MM.1S (cell line): ENCODE measurements around the gene NSUN4.

Experiments used
- DNase-seq: peaks from one replicate; pipeline ENCODE4 v3.0.0-alpha.2; 2015
- H2AFZ ChIP-seq: fragments of 300-600 bp; sonication (generic); 2 replicates; pipeline ENCODE4 v1.6.0; 2016; ENCODE audit warnings: antibody characterized with exemption, low read length
- H3F3A ChIP-seq: fragments of 300-600 bp; sonication (generic); 2 replicates; pipeline ENCODE4 v1.6.1; 2016; ENCODE audit warnings: mild to moderate bottlenecking, antibody characterized with exemption, low read length, moderate library complexity, mixed read lengths; ENCODE audit not compliant: insufficient read depth
- H3K27ac ChIP-seq: fragments of 300-600 bp; sonication (generic); 2 replicates; pipeline ENCODE4 v1.5.1; 2016; ENCODE audit warnings: mild to moderate bottlenecking, low read length
- H3K27me3 ChIP-seq: fragments of 300-600 bp; sonication (generic); replicated peaks from 2 replicates; pipeline ENCODE4 v1.6.0; 2016; ENCODE audit warnings: low read length; ENCODE audit not compliant: insufficient read depth
- H3K36me3 ChIP-seq: fragments of 300-600 bp; sonication (generic); replicated peaks from 2 replicates; pipeline ENCODE4 v1.6.1; 2016; ENCODE audit warnings: mild to moderate bottlenecking, low read length, mixed read lengths; ENCODE audit not compliant: insufficient read depth
- H3K4me1 ChIP-seq: fragments of 300-600 bp; sonication (generic); 2 replicates; pipeline ENCODE4 v1.6.1; 2016; ENCODE audit warnings: low read length, mixed read lengths
- H3K4me2 ChIP-seq: fragments of 300-600 bp; sonication (generic); 2 replicates; pipeline ENCODE4 v1.6.0; 2016; ENCODE audit warnings: low read depth, low read length
- H3K4me3 ChIP-seq: fragments of 300-600 bp; sonication (generic); 2 replicates; pipeline ENCODE4 v1.5.1; 2016; ENCODE audit warnings: low read length, mixed read lengths
- H3K79me2 ChIP-seq: fragments of 300-600 bp; sonication (generic); 2 replicates; pipeline ENCODE4 v1.6.1; 2016; ENCODE audit warnings: mixed run types, low read length, mixed read lengths
- H3K9ac ChIP-seq: fragments of 300-600 bp; sonication (generic); 2 replicates; pipeline ENCODE4 v1.6.1; 2016; ENCODE audit warnings: low read length, mixed read lengths
- H3K9me2 ChIP-seq: fragments of 300-600 bp; sonication (generic); replicated peaks from 2 replicates; pipeline ENCODE4 v1.6.1; 2016; ENCODE audit warnings: mild to moderate bottlenecking, low read length, mixed read lengths; ENCODE audit not compliant: insufficient read depth
- H3K9me3 ChIP-seq: fragments of 300-600 bp; sonication (generic); replicated peaks from 2 replicates; pipeline ENCODE4 v1.6.1; 2016; ENCODE audit warnings: mild to moderate bottlenecking, low read length, mixed read lengths; ENCODE audit not compliant: insufficient read depth
- H4K20me1 ChIP-seq: fragments of 300-600 bp; sonication (generic); 2 replicates; pipeline ENCODE4 v1.6.1; 2016; ENCODE audit warnings: mild to moderate bottlenecking, low read length, moderate library complexity, mixed read lengths; ENCODE audit not compliant: insufficient read depth
- EZH2 ChIP-seq: fragments of 300-600 bp; sonication (generic); optimal IDR thresholded peaks from 2 replicates; pipeline ENCODE3; 2017; ENCODE audit warnings: low read depth, mild to moderate bottlenecking, antibody characterized with exemption, low read length, mixed read lengths
- EZH2phosphoT487 ChIP-seq: fragments of 300-600 bp; sonication (generic); IDR thresholded peaks from 2 replicates; pipeline ENCODE4 v1.6.1; 2018; ENCODE audit warnings: antibody characterized with exemption, low read length
- TF ChIP-seq, protein P1 (sequence below): fragments of 300-600 bp; sonication (generic); IDR thresholded peaks from 2 replicates; pipeline ENCODE4 v1.5.1; 2016; ENCODE audit warnings: antibody characterized with exemption, low read length, mixed read lengths

NSUN4 gene

GRCh38 chr1:46404482-46405196 is 64.0 kb downstream of the NSUN4 start:
- H4K20me1 ChIP-seq, result no peaks in the 10 kb centered on the region
- TF ChIP-seq EZH2phosphoT487 (no peak), EZH2 (no peak)
- TF ChIP-seq, protein P1, sequence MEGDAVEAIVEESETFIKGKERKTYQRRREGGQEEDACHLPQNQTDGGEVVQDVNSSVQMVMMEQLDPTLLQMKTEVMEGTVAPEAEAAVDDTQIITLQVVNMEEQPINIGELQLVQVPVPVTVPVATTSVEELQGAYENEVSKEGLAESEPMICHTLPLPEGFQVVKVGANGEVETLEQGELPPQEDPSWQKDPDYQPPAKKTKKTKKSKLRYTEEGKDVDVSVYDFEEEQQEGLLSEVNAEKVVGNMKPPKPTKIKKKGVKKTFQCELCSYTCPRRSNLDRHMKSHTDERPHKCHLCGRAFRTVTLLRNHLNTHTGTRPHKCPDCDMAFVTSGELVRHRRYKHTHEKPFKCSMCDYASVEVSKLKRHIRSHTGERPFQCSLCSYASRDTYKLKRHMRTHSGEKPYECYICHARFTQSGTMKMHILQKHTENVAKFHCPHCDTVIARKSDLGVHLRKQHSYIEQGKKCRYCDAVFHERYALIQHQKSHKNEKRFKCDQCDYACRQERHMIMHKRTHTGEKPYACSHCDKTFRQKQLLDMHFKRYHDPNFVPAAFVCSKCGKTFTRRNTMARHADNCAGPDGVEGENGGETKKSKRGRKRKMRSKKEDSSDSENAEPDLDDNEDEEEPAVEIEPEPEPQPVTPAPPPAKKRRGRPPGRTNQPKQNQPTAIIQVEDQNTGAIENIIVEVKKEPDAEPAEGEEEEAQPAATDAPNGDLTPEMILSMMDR, result no peak
- no peak overlapping the region for H3K9ac ChIP-seq
- H3K4me2 ChIP-seq, result no peak overlapping the region
- H3K27ac ChIP-seq, result no peak overlapping the region
- H3F3A ChIP-seq, result peaks cover 3% of the 10 kb centered on the region
- no peaks in the 10 kb centered on the region for H3K9me2 ChIP-seq
- peaks cover 11% of the 10 kb centered on the region for H3K4me1 ChIP-seq
- H3K79me2 ChIP-seq, result peaks cover 10% of the 10 kb centered on the region; the same call in 1 of the 2 replicates
- H3K4me3 ChIP-seq, result no peak overlapping the region
- no peaks in the 10 kb centered on the region for H3K9me3 ChIP-seq
- DNase-seq, result no peak
- H3K27me3 ChIP-seq, result no peaks in the 10 kb centered on the region
- H2AFZ ChIP-seq, result no peak overlapping the region
- no peaks in the 10 kb centered on the region for H3K36me3 ChIP-seq

GRCh38 chr1:46405197-46405555 is 64.6 kb downstream of the NSUN4 start:
- no peak overlapping the region for H2AFZ ChIP-seq
- no peak overlapping the region for H3K9ac ChIP-seq
- no peak for TF ChIP-seq EZH2
- TF ChIP-seq EZH2phosphoT487, result no peak
- TF ChIP-seq, protein P1, result no peak
- no peak for DNase-seq
- no peaks in the 10 kb centered on the region for H3K27me3 ChIP-seq
- no peaks in the 10 kb centered on the region for H3F3A ChIP-seq
- no peak overlapping the region for H3K4me3 ChIP-seq
- H3K79me2 ChIP-seq, result peaks cover 9% of the 10 kb centered on the region; the same call in 1 of the 2 replicates
- no peak overlapping the region for H3K27ac ChIP-seq
- no peaks in the 10 kb centered on the region for H4K20me1 ChIP-seq
- no peaks in the 10 kb centered on the region for H3K36me3 ChIP-seq
- H3K4me2 ChIP-seq, result no peak overlapping the region
- no peaks in the 10 kb centered on the region for H3K9me3 ChIP-seq
- H3K9me2 ChIP-seq, result no peaks in the 10 kb centered on the region
- H3K4me1 ChIP-seq, result peaks cover 5% of the 10 kb centered on the region

DNA sequence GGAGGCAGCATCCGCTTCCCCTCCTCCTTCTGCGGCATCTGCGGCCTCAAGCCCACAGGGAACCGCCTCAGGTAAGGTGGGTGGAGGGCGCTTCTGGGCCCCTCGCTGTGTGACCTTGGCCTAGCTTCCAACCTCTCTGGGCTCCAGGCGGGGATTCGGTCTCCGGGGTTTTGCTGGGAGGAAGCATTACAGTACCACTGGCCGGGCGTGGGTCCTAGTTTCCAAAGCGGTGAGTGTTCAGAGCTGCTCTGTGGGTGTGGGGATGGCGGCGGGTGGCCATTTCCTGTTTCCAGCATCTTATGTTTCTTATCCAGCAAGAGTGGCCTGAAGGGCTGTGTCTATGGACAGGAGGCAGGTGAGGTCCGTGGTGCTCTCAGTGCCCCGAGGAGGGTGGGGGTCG is 65.1 kb downstream of the NSUN4 start:
- H3K36me3 ChIP-seq, result no peaks in the 10 kb centered on the region
- no peaks in the 10 kb centered on the region for H4K20me1 ChIP-seq
- no peaks in the 10 kb centered on the region for H3K4me1 ChIP-seq
- H3K4me3 ChIP-seq, result no peak overlapping the region
- no peak for TF ChIP-seq EZH2phosphoT487
- TF ChIP-seq EZH2, result no peak
- TF ChIP-seq, protein P1, result no peak
- H3K9ac ChIP-seq, result no peak overlapping the region
- H3K9me3 ChIP-seq, result no peaks in the 10 kb centered on the region
- no peak overlapping the region for H3K27ac ChIP-seq
- H2AFZ ChIP-seq, result no peak overlapping the region
- H3F3A ChIP-seq, result no peaks in the 10 kb centered on the region
- H3K79me2 ChIP-seq, result peaks cover 5% of the 10 kb centered on the region; the same call in 1 of the 2 replicates
- no peak for DNase-seq
- H3K27me3 ChIP-seq, result no peaks in the 10 kb centered on the region
- no peaks in the 10 kb centered on the region for H3K9me2 ChIP-seq
- H3K4me2 ChIP-seq, result no peak overlapping the region
